H1 (cell line): ENCODE results near the gene NXPE1. TPM values are rescaled to one million over a fixed set of nuclear protein-coding genes. Genes with fewer than 3 reads are reported as not detected.

Experiments
- CTCF ChIA-PET: fragments of 300-600 bp; sonication (Branson Sonifier 250); formaldehyde crosslinking; loops from one replicate; lab custom pipeline; 2021; ENCODE audit not compliant: partially characterized antibody; lab: Charles Lee
- POLR2A ChIA-PET: fragments of 300-600 bp; sonication (Branson Sonifier 250); formaldehyde crosslinking; loops from one replicate; lab custom pipeline; 2021; ENCODE audit warnings: inconsistent platforms; ENCODE audit not compliant: partially characterized antibody; lab: Charles Lee
- DNase-seq, 2 experiments: peaks; one replicate each; pipeline versions ENCODE4 v3.0.0 to v3.0.0-alpha.2; 2010 to 2022; ENCODE audit warnings: low spot score in 2 of 2, low read depth in 1 of 2, mixed read lengths in 1 of 2
- FAIRE-seq: peaks from 2 replicates; lab custom pipeline; 2011; peaks lifted over from hg19 to GRCh38; lab: Jason Lieb, UNC
- H2AFZ ChIP-seq: 2 replicates; pipeline ENCODE4 v1.8.1; 2012; ENCODE audit warnings: low read length, inconsistent platforms
- H2AK5ac ChIP-seq: 2 replicates; pipeline ENCODE4 v1.6.1; 2013; ENCODE audit warnings: low read depth, low read length
- H2BK120ac ChIP-seq: replicated peaks from 2 replicates; pipeline ENCODE3; 2013; ENCODE audit warnings: low read depth, low read length, inconsistent platforms
- H2BK12ac ChIP-seq: 2 replicates; pipeline ENCODE4 v1.6.1; 2013; ENCODE audit warnings: low read depth, low read length
- H2BK15ac ChIP-seq: 2 replicates; pipeline ENCODE4 v1.6.1; 2013; ENCODE audit warnings: low read length
- H2BK20ac ChIP-seq: 2 replicates; pipeline ENCODE4 v1.6.1; 2013; ENCODE audit warnings: low read length
- H2BK5ac ChIP-seq: 2 replicates; pipeline ENCODE4 v1.6.1; 2013; ENCODE audit warnings: low read depth, low read length
- H3K14ac ChIP-seq: 2 replicates; pipeline ENCODE4 v1.6.1; 2013; ENCODE audit warnings: inconsistent platforms; ENCODE audit not compliant: insufficient read length
- H3K18ac ChIP-seq: 2 replicates; pipeline ENCODE4 v1.6.1; 2013; ENCODE audit warnings: low read length; ENCODE audit errors: extremely low read depth
- H3K23ac ChIP-seq: 2 replicates; pipeline ENCODE4 v1.6.1; 2013; ENCODE audit warnings: inconsistent platforms; ENCODE audit not compliant: insufficient read length
- H3K23me2 ChIP-seq: 2 replicates; pipeline ENCODE4 v1.6.1; 2013; ENCODE audit warnings: low read depth, low read length
- H3K27ac ChIP-seq: 2 replicates; pipeline ENCODE4 v1.6.1; 2011; ENCODE audit warnings: low read depth, low read length, inconsistent platforms
- H3K27me3 ChIP-seq, 4 experiments: replicated peaks in 1 of 4; 1 replicate in 1 of 4; 2 replicates in 3 of 4; pipeline versions ENCODE4 v1.6.1 to v1.8.1; 2011 to 2013; ENCODE audit warnings: low read length in 3 of 4, mild to moderate bottlenecking in 3 of 4, inconsistent platforms in 2 of 4, mixed read lengths in 2 of 4, moderate library complexity in 1 of 4; ENCODE audit not compliant: control insufficient read depth in 3 of 4, insufficient read depth in 3 of 4; ENCODE audit errors: extremely low read depth in 1 of 4
- H3K36me3 ChIP-seq, 4 experiments: 2 replicates each; pipeline versions ENCODE4 v1.6.1 to v1.8.1; 2011 to 2013; ENCODE audit warnings: mild to moderate bottlenecking in 4 of 4, low read length in 3 of 4, moderate library complexity in 2 of 4, control low read depth in 1 of 4, inconsistent platforms in 1 of 4; ENCODE audit not compliant: insufficient read depth in 4 of 4, control insufficient read depth in 2 of 4
- H3K4ac ChIP-seq: replicated peaks from 2 replicates; pipeline ENCODE3; 2013; ENCODE audit warnings: low read length, low read depth, mixed read lengths, inconsistent platforms; ENCODE audit not compliant: insufficient read length
- H3K4me1 ChIP-seq, 4 experiments: replicated peaks in 1 of 4; 1 replicate in 1 of 4; 2 replicates in 3 of 4; pipeline versions ENCODE4 v1.6.1 to v1.8.1; 2011 to 2013; ENCODE audit warnings: low read length in 3 of 4, inconsistent platforms in 2 of 4, mixed read lengths in 1 of 4; ENCODE audit not compliant: insufficient read depth in 4 of 4, control insufficient read depth in 3 of 4
- H3K4me2 ChIP-seq, 2 experiments: 2 replicates each; pipeline versions ENCODE4 v1.6.1 to v1.8.1; 2011 to 2013; ENCODE audit warnings: low read depth in 2 of 2, low read length in 2 of 2, control low read depth in 1 of 2, inconsistent platforms in 1 of 2, mild to moderate bottlenecking in 1 of 2; ENCODE audit not compliant: insufficient read depth in 1 of 2
- H3K4me3 ChIP-seq, 4 experiments: fragments of 200-600, 300-600 bp in 1 of 4; sonication (generic), shearing (Covaris generic), sonication (Bioruptor Twin) in 1 of 4; 2 replicates each; pipeline versions ENCODE4 v1.5.1 to v1.8.1; 2011 to 2016; ENCODE audit warnings: low read length in 4 of 4, low read depth in 3 of 4, control low read depth in 2 of 4, inconsistent platforms in 2 of 4, mild to moderate bottlenecking in 2 of 4, mixed read lengths in 1 of 4, moderate library complexity in 1 of 4; ENCODE audit not compliant: insufficient read depth in 2 of 4; ENCODE audit errors: extremely low read depth in 1 of 4
- H3K56ac ChIP-seq: replicated peaks from 2 replicates; pipeline ENCODE3; 2013; ENCODE audit warnings: low read depth, mild to moderate bottlenecking, mixed read lengths, low read length, inconsistent platforms; ENCODE audit not compliant: insufficient read length
- H3K79me1 ChIP-seq: 2 replicates; pipeline ENCODE4 v1.6.1; 2013; ENCODE audit warnings: low read depth, low read length, control low read depth
- H3K79me2 ChIP-seq, 2 experiments: 2 replicates each; pipeline versions ENCODE4 v1.6.1 to v1.8.1; 2012 to 2013; ENCODE audit warnings: low read length in 2 of 2, mild to moderate bottlenecking in 2 of 2, inconsistent platforms in 1 of 2; ENCODE audit not compliant: insufficient read depth in 2 of 2, control insufficient read depth in 1 of 2
- H3K9ac ChIP-seq, 4 experiments: replicated peaks in 1 of 4; 1 replicate in 1 of 4; 2 replicates in 3 of 4; pipeline versions ENCODE4 v1.6.1 to v1.8.1; 2011 to 2013; ENCODE audit warnings: low read depth in 3 of 4, low read length in 3 of 4, control low read depth in 2 of 4, mild to moderate bottlenecking in 2 of 4, moderate library complexity in 2 of 4, inconsistent platforms in 1 of 4; ENCODE audit errors: extremely low read depth in 1 of 4
- H3K9me3 ChIP-seq, 2 experiments: 2 replicates each; pipeline versions ENCODE4 v1.6.1 to v1.8.1; 2012 to 2013; ENCODE audit warnings: mild to moderate bottlenecking in 2 of 2, moderate library complexity in 2 of 2, control low read depth in 1 of 2, inconsistent platforms in 1 of 2, low read depth in 1 of 2, low read length in 1 of 2, mixed read lengths in 1 of 2; ENCODE audit not compliant: insufficient read depth in 2 of 2
- H4K20me1 ChIP-seq, 2 experiments: replicated peaks in 1 of 2; 2 replicates each; pipeline versions ENCODE3 to v1.8.1; 2011 to 2013; ENCODE audit warnings: inconsistent platforms in 2 of 2, low read length in 2 of 2, mild to moderate bottlenecking in 1 of 2; ENCODE audit not compliant: insufficient read depth in 2 of 2, control insufficient read depth in 1 of 2
- H4K5ac ChIP-seq: 2 replicates; pipeline ENCODE4 v1.6.1; 2013; ENCODE audit warnings: low read length, low read depth, mixed read lengths, inconsistent platforms; ENCODE audit not compliant: insufficient read length
- H4K8ac ChIP-seq: 2 replicates; pipeline ENCODE4 v1.8.0; 2013; ENCODE audit warnings: mild to moderate bottlenecking, moderate library complexity, low read length, inconsistent platforms; ENCODE audit not compliant: insufficient read depth; ENCODE audit errors: extremely low read depth
- H4K91ac ChIP-seq: replicated peaks from 2 replicates; pipeline ENCODE3; 2013; ENCODE audit warnings: low read length, mixed read lengths, inconsistent platforms; ENCODE audit not compliant: insufficient read length
- USF2 ChIP-seq: IDR thresholded peaks from 2 replicates; pipeline ENCODE4 v1.6.1; 2011; ENCODE audit warnings: low read length, improper control_type of control experiment
- ZNF274 ChIP-seq: IDR thresholded peaks from 2 replicates; pipeline ENCODE4 v1.7.0; 2012; ENCODE audit warnings: low read length, borderline replicate concordance; ENCODE audit errors: extremely low read depth
- WGBS, 2 experiments: shearing (Covaris generic) in 1 of 2; methylation state at CpG; one replicate each; pipeline versions ENCODE4 v1.1.6 to v1.1.7; 2013 to 2015; ENCODE audit warnings: low lambda C conversion rate in 2 of 2, mixed read lengths in 2 of 2, inconsistent platforms in 1 of 2, low coverage in 1 of 2, missing lambda C conversion rate in 1 of 2; ENCODE audit not compliant: insufficient replicate concordance in 2 of 2, insufficient coverage in 1 of 2, insufficient read length in 1 of 2; ENCODE audit errors: extremely low coverage in 1 of 2, missing lambda C conversion rate in 1 of 2; 5-methylcytosine and 5-hydroxymethylcytosine counted together
- polyA plus RNA-seq, 7 experiments: library from polyadenylated mRNA; depleted of rRNA in 3 of 7; stranded (reverse) in 5 of 7; unstranded in 2 of 7; fragments of >200 nt in 5 of 7; fragments of 200-250 nt in 2 of 7; gene quantifications; 1 replicate in 5 of 7; 2 replicates in 1 of 7; 4 replicates in 1 of 7; pipeline versions ENCODE4 v1.2.1 to v1.2.3, GENCODE V29; 2011 to 2013; ENCODE audit warnings: missing spikeins in 2 of 7, mixed read lengths in 2 of 7
- total RNA-seq: library from RNA; stranded (reverse); fragmentation: NEBNext Ultra II Directional; extraction: Animal tissue kit (Norgen Biotek cat#: 25700); gene quantifications from 2 replicates; pipeline ENCODE4 v1.2.1, GENCODE V29; 2021

The NXPE1 gene
- total and polyA plus RNA-seq, 2 of the 8 experiments (the other 6 are each of a cell fraction or from before 2014, with no cell fraction given) = not detected

- Histone ChIP-seq H3K27ac (no peak overlapping the region), H4K8ac (no peak overlapping the region), H3K56ac (no peak overlapping the region), H2BK5ac (no peak overlapping the region), H3K4me2 (no peak overlapping the region), H3K79me2 (no peaks in the 10 kb centered on the region), H3K18ac (no peak overlapping the region), H3K9me3 (peaks cover 8 to 16% of the 10 kb centered on the region in 2 experiments; a peak in 3 of 4 replicates), H3K14ac (no peak overlapping the region), H2AFZ (no peak overlapping the region), H2BK12ac (no peak overlapping the region), H3K23ac (no peak overlapping the region), H2BK120ac (no peak overlapping the region), H3K36me3 (no peaks in the 10 kb centered on the region; a peak in 1 of 8 replicates), H3K4me1 (no peaks in the 10 kb centered on the region), H3K79me1 (no peaks in the 10 kb centered on the region), H3K23me2 (no peaks in the 10 kb centered on the region)
- CTCF ChIA-PET = no interaction called here
- TF ChIP-seq USF2 (no peak), ZNF274 (no peak)
- TF ChIP-seq, all 59 proteins: peak for 0
- Histone ChIP-seq H2BK15ac (no peak overlapping the region), H2BK20ac (no peak overlapping the region), H4K20me1 (no peaks in the 10 kb centered on the region), H3K9ac (no peak overlapping the region), H3K27me3 (no peaks in the 10 kb centered on the region; a peak in 1 of 7 replicates), H3K4me3 (no peak overlapping the region), H3K4ac (no peak overlapping the region), H2AK5ac (no peak overlapping the region), H4K91ac (no peak overlapping the region), H4K5ac (no peak overlapping the region)
- POLR2A ChIA-PET = interaction anchor here (0.8 kb wide), 1 partner anchor 84 kb away, joined by 3 read pairs; the partner anchor contains the start of gene REXO2
- no peak for DNase-seq
- WGBS, 2 experiments = 86% methylated on average over 2 of the region's 2 CpGs; no CpG with 5 or more reads in 1 of the 2 experiments
- no peak for FAIRE-seq
Measured at GRCh38 chr11:114522818-114523217, 36.9 kb downstream of the NXPE1 start.
